T-helper 1 cell treated with Interleukin-12 subunit alpha and Interleukin-12 subunit beta and Interleukin-4 antibody, amounts not matched to agents 30 μg/mL and 1 μg/mL, for 36 hours (primary cell): ENCODE data around the gene NOL6.
A peak's percentile ranks its signal among the peaks of the same experiment; 100 is the strongest.

ENCODE experiments used
- H3K27ac Mint-ChIP-seq: one replicate; pipeline ENCODE4 v1.8.0; 2021; ENCODE audit warnings: mild to moderate bottlenecking, mixed read lengths
- H3K27me3 Mint-ChIP-seq: one replicate; pipeline ENCODE4 v1.8.0; 2021; ENCODE audit warnings: low read depth, mixed read lengths
- H3K36me3 Mint-ChIP-seq: one replicate; pipeline ENCODE4 v1.8.0; 2021; ENCODE audit warnings: low read depth, mixed read lengths
- H3K4me1 Mint-ChIP-seq: one replicate; pipeline ENCODE4 v1.8.0; 2021; ENCODE audit warnings: low read depth, mixed read lengths
- H3K4me3 Mint-ChIP-seq: one replicate; pipeline ENCODE4 v1.8.0; 2021; ENCODE audit warnings: mild to moderate bottlenecking, moderate library complexity, mixed read lengths
- H3K9me3 Mint-ChIP-seq: one replicate; pipeline ENCODE4 v1.8.0; 2021; ENCODE audit warnings: mixed read lengths

Gene NOL6

DNA sequence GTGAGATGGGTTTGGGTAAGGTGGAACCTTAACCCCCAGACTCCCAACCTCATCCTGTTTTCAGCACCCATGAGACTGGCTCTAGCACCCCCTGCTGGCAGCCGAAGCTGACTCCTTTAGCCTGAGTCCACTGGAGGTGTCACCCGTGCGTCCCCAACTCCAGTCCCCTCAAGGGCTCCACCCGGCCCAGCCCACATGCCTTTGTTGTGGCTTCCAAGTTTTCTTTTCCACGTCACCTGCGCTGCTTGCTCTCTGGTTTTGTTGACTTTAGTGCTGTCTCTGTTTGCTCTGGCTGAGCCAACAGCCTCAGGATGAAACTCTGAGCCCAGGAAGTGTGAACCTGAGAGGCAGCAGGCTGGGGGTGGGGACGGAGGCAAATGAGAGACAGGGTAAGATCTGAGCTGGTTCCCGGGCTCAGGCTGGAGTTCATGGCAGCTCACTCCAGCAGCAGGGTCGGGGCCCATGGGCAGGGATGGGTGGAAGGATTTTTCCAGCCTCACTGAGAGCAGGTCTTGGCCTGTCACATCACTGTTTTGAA is 58.2 kb downstream of the NOL6 start:
- H3K27me3 Mint-ChIP-seq: peaks cover 8% of the 10 kb centered on the region
- peak overlapping the region; percentile 77 for H3K4me3 Mint-ChIP-seq
- H3K9me3 Mint-ChIP-seq: no peaks in the 10 kb centered on the region
- H3K4me1 Mint-ChIP-seq: peaks cover 48% of the 10 kb centered on the region
- H3K27ac Mint-ChIP-seq: peak overlapping the region; percentile 94
- no peaks in the 10 kb centered on the region for H3K36me3 Mint-ChIP-seq

DNA sequence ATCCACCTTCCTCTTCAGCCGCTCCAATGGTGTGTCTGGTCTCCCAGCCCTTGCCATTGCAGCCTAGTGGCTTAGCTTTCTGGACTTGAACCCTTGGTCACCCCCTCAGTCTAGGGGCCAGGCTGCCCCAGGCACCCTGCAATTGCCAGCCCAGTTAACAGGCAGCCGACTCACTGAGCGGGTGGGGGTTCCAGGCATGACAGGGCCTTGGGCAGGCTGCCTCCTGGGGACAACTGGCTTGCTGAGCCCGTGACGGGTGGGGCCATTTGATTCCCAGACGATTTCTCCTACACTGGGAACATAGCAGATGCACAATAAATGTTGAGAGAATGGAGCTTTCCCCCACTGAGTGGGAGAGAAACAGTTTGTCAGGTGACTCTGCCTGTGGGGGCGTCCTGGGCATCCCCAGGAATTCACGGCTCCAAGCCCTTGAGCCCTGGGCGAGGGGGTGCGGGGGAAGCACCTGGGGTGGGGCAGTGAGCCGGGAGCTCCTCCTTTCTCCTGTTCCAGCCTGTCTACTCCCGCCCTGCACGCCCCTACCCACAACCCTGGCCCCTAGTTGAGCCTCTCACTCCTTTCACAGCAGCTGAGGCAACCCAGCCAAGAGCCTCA is 58.7 kb downstream of the NOL6 start:
- H3K27me3 Mint-ChIP-seq: peaks cover 3% of the 10 kb centered on the region
- H3K27ac Mint-ChIP-seq: peak overlapping the region; percentile 94
- peaks cover 44% of the 10 kb centered on the region for H3K4me1 Mint-ChIP-seq
- H3K36me3 Mint-ChIP-seq: no peaks in the 10 kb centered on the region
- no peaks in the 10 kb centered on the region for H3K9me3 Mint-ChIP-seq
- H3K4me3 Mint-ChIP-seq: peak overlapping the region; percentile 77

GRCh38 chr9:33414268-33414667 is 59.5 kb downstream of the NOL6 start:
- peak overlapping the region; percentile 40 for H3K4me3 Mint-ChIP-seq
- H3K4me1 Mint-ChIP-seq: peaks cover 43% of the 10 kb centered on the region
- H3K36me3 Mint-ChIP-seq: no peaks in the 10 kb centered on the region
- no peaks in the 10 kb centered on the region for H3K9me3 Mint-ChIP-seq
- no peaks in the 10 kb centered on the region for H3K27me3 Mint-ChIP-seq
- H3K27ac Mint-ChIP-seq: peak overlapping the region; percentile 94
